ENCODE measurements around the gene COX19.
"Not testable (repeated sequence)": the region's sequence is repeated elsewhere in the genome, so short reads cannot be mapped to it uniquely, and the experiment has no call there.

The COX19 gene

GRCh38 chr7:946256-946996 lies 28.9 kb downstream of the COX19 start:
- no peak for DNase-seq (ENCODE audit: low read depth in 2 of 3, low spot score in 2 of 3)

- DNase-seq (ENCODE audit: low read depth in 2 of 3, low spot score in 2 of 3): no peak
Observed at GRCh38 chr7:945556-946255, 29.6 kb downstream of the COX19 start.

GRCh38 chr7:945147-945555 lies 30.2 kb downstream of the COX19 start:
- DNase-seq (ENCODE audit: low read depth in 2 of 3, low spot score in 2 of 3): no peak

- no peak for DNase-seq (ENCODE audit: low read depth in 2 of 3, low spot score in 2 of 3)
Observed at GRCh38 chr7:944744-945143, 30.6 kb downstream of the COX19 start.

GRCh38 chr7:943793-944192 lies 31.6 kb downstream of the COX19 start:
- not testable (repeated sequence) for DNase-seq (ENCODE audit: low read depth in 2 of 3, low spot score in 2 of 3)

DNA sequence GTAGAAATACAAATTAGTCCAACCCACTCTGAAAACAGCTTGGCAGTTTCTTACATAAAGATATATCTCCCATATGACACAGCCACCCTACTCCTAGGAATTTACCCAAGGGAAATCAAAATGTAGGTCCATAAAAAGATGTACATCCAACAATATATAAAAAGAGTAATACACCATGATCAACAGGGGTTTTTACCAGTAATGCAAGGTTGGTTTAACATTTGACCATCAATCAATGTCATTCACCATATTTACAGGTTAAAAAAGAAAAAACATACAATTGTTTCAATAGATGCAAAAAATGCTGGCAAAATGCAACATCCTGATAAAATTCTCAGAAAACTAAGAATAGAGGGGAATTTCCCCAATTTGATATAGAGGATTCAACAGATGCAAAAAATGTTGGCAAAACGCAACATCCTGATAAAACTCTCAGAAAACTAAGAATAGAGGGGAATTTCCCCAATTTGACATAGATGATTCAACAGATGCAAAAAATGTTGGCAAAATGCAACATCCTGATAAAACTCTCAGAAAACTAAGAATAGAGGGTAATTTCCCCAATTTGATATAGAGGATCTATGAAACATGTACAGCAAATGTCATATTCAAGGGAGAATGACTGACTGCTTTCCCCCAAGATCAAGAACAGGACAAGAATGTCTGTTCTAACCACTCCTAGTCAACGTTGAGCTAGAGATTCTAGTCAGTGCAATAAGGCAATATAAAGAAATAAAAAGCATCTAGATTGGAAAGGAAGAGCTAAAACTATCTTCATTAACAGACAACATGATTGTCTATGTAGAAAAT lies 34.5 kb downstream of the COX19 start:
- no peak for DNase-seq (ENCODE audit: low read depth in 2 of 3, low spot score in 2 of 3)

DNA sequence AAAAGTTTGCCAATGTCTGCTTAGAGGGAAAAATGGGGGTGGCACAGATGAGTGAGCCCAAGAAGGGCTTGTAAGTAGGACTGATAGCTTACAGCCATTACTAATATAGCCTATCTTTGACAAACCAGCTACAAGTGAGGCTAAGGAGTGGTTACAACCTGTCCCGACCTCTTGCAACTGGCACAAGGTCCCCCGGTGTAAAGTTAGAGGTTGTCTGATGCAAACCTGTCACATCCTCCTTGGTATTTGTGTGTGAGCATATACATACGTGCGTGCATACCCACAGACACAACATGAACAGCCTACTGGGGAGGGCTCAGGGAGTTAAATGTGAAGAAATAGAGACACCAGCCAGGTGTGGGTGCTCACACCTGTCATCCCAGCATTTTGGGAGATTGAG lies 35.5 kb downstream of the COX19 start:
- no peak for DNase-seq (ENCODE audit: low read depth in 2 of 3, low spot score in 2 of 3)

- DNase-seq (ENCODE audit: low read depth in 2 of 3, low spot score in 2 of 3): no peak
Observed at GRCh38 chr7:938546-939185, 36.7 kb downstream of the COX19 start.

- no peak for DNase-seq (ENCODE audit: low read depth in 2 of 3, low spot score in 2 of 3)
Observed at GRCh38 chr7:937856-938484, 37.4 kb downstream of the COX19 start.

GRCh38 chr7:936386-937054 lies 38.8 kb downstream of the COX19 start:
- peak in 1 of 3 experiments; percentile 44 for DNase-seq (ENCODE audit: low read depth in 2 of 3, low spot score in 2 of 3)

DNA sequence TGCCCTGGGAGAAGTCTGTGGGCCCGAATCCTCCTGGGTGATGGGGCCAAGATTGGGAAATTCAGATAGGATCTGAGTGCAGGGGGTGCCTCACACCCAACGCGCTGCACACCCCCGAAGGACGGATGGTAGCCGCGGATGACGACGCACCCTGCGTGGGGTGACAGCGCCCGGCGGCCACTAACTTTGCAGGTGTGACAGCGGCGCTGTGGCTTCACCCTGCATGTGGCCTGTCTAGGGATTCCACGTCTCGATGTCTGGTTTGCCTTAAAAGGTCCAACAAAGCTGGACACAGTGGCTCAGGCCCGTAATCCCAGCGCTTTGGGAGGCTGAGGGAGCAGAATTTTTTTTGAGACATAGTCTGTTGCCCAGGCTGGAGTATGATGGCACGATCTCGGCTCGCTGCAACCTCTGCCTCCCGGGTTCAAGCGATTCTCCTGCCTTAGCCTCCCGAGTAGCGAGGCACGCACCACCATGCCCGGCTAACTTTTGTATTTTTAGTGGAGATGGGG lies 39.4 kb downstream of the COX19 start:
- no peak for DNase-seq (ENCODE audit: low read depth in 2 of 3, low spot score in 2 of 3)

DNA sequence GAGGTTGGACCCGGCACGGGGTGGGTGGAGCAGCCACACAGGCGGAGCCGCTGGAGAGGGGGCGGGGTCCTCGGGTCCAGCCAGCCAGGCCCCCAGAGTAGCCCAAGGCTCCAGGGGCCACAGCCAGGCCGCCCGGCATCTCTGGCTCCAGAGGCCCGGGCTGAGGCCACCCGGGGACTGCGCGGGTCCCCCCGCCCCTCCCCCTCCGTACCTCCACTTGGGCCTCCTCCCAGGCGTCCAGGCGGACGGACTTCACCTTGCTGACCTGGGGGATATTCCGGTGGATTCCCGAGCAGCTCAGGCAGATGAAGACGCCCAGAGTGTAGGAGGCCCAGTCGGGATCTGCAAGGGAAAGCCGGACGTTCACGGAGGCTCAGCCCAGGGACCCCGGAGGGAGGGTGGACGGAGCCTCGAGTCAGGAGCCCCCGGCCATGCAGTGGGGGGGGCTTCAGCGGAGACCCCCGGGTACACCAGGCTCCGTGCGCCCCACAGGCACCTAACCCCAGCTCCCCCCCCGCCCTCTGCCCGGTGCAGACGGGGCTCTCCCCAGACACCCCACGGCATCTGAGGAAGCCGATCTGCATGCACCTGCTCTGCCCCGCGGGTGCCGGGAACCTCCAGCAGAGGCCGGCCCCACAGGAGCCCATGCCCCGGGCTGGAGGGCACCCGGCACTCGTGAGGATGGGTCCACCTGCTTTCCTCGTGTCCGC lies 40.0 kb downstream of the COX19 start:
- no peak for DNase-seq (ENCODE audit: low read depth in 2 of 3, low spot score in 2 of 3)

- DNase-seq (ENCODE audit: low read depth in 2 of 3, low spot score in 2 of 3): no peak
Observed at GRCh38 chr7:934469-935163, 40.7 kb downstream of the COX19 start.

GRCh38 chr7:932651-932975 lies 42.7 kb downstream of the COX19 start:
- DNase-seq (ENCODE audit: low read depth in 2 of 3, low spot score in 2 of 3): no peak

- no peak for DNase-seq (ENCODE audit: low read depth in 2 of 3, low spot score in 2 of 3)
Observed at GRCh38 chr7:931871-932650, 43.3 kb downstream of the COX19 start.

DNA sequence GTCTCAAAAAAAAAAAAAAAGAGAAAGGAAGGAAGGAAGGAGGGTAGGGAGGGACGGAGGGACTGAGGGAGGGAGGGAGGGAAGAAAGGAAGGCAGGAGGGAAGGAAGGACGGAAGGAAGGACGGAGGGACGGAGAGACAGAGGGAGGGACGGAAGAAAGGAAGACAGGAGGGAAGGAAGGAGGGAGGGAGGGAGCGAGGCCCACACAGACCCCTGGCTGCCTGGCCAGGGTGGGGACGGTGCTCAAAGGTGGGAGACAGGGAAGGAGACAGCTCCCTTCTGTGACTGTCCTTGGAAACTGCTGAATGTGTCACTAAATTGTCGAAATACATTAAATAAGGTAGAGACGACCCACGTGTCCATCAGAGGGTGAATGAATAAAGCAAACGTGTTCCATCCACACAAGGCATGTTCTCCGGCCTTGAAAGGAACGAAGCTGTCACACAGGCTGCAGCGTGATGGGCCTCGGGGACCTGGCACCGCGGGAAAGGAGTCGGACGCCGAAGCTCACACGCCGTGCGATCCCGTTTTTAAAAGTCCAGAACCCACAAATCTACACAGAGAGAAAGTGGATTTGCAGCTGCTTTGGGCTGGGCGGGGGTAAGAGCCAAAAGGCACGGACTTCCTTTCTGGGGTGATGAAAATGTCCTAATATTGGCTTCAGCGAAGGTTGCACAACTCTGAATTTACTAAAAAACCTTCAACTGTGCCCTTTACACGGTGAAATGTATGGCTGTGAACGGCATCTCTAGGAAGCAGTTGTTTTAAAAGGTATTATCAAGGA lies 44.2 kb downstream of the COX19 start:
- no peak for DNase-seq (ENCODE audit: low read depth in 2 of 3, low spot score in 2 of 3)

- DNase-seq (ENCODE audit: low read depth in 2 of 3, low spot score in 2 of 3): no peak
Observed at GRCh38 chr7:929311-929711, 46.0 kb downstream of the COX19 start.
